ENCODE measurements around the gene FBXL19. TPM values are rescaled to one million over a fixed set of nuclear protein-coding genes. Genes with fewer than 3 reads are reported as not detected.

The FBXL19 gene
- total and polyA plus RNA-seq, 2 donors (not counting 1 experiment from before 2014, with no cell fraction given): 9.0 to 25.0 TPM

DNA sequence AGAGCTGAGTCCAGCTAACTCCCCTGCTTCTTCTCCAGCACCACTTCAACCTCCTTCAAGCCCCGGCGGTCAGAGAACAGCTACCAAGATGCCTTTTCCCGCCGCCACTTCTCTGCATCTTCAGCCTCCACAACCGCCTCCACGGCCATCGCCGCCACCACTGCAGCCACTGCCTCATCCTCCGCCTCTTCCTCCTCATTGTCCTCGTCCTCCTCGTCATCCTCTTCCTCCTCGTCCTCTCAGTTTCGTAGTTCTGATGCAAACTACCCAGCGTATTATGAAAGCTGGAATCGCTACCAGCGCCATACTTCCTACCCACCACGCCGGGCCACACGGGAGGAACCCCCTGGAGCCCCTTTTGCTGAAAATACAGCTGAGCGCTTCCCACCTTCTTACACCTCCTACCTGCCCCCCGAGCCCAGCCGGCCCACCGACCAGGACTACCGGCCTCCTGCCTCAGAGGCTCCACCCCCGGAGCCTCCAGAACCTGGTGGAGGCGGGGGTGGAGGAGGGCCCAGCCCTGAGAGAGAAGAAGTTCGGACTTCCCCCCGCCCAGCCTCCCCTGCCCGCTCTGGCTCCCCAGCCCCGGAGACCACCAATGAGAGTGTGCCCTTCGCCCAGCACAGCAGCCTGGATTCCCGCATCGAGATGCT, 41.3 kb downstream of the FBXL19 start:
- H3K4me1 Mint-ChIP-seq: peaks cover 9% of the 10 kb centered on the region
- no peaks in the 10 kb centered on the region for H3K4me1 ChIP-seq (ENCODE audit: control insufficient read depth in 2 of 2, insufficient read depth in 2 of 2, low read length in 2 of 2)
- H3K4me3 Mint-ChIP-seq: no peak overlapping the region
- H3K27me3 ChIP-seq (replicated peaks in 1 of 4; ENCODE audit: control extremely low read depth in 1 of 4, control insufficient read depth in 3 of 4, insufficient read depth in 4 of 4, low read length in 3 of 4): no peaks in the 10 kb centered on the region
- intact Hi-C loops (cut with micrococcal nuclease): no loop called here
- H4K20me1 ChIP-seq (ENCODE audit: control insufficient read depth, insufficient read depth, low read length, poor library complexity, severe bottlenecking): peaks cover 18% of the 10 kb centered on the region
- H3K9me3 ChIP-seq (ENCODE audit: control extremely low read depth in 1 of 3, control insufficient read depth in 2 of 3, insufficient read depth in 1 of 3, low read length in 2 of 3): no peaks in the 10 kb centered on the region
- TF ChIP-seq, protein P1, sequence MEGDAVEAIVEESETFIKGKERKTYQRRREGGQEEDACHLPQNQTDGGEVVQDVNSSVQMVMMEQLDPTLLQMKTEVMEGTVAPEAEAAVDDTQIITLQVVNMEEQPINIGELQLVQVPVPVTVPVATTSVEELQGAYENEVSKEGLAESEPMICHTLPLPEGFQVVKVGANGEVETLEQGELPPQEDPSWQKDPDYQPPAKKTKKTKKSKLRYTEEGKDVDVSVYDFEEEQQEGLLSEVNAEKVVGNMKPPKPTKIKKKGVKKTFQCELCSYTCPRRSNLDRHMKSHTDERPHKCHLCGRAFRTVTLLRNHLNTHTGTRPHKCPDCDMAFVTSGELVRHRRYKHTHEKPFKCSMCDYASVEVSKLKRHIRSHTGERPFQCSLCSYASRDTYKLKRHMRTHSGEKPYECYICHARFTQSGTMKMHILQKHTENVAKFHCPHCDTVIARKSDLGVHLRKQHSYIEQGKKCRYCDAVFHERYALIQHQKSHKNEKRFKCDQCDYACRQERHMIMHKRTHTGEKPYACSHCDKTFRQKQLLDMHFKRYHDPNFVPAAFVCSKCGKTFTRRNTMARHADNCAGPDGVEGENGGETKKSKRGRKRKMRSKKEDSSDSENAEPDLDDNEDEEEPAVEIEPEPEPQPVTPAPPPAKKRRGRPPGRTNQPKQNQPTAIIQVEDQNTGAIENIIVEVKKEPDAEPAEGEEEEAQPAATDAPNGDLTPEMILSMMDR (IDR thresholded peaks at IDR 0.05): no peak
- no peak for TF ChIP-seq EZH2 (IDR thresholded peaks at IDR 0.05; ENCODE audit: borderline replicate concordance, insufficient read depth, low read depth, low read length, poor library complexity, severe bottlenecking)
- ATAC-seq (ENCODE audit: low read depth) (no peak), DNase-seq (no peak)
- H3K4me3 ChIP-seq (ENCODE audit: control extremely low read depth in 1 of 5, extremely low read depth in 1 of 5, insufficient read depth in 1 of 5, low read depth in 2 of 5, low read length in 4 of 5): no peak overlapping the region
- no peaks in the 10 kb centered on the region for H3K9me3 Mint-ChIP-seq (ENCODE audit: insufficient read depth)
- no peak overlapping the region for H2AFZ ChIP-seq (ENCODE audit: insufficient read depth, low read depth, low read length, poor library complexity, severe bottlenecking)
- H3K4me2 ChIP-seq (replicated peaks; ENCODE audit: low read depth, low read length, poor library complexity, severe bottlenecking): no peak overlapping the region
- H3K27me3 Mint-ChIP-seq: no peaks in the 10 kb centered on the region
- no peak overlapping the region for H3K27ac ChIP-seq (ENCODE audit: low read length in 2 of 2)
- 93% methylated on average over 29 of the region's 33 CpGs for WGBS (ENCODE audit: insufficient coverage)
- ChIA-PET POLR2A (no interaction called here), CTCF (no interaction called here)
- peaks cover 9 to 78% of the 10 kb centered on the region in 2 experiments for H3K36me3 ChIP-seq (replicated peaks in 1 of 2; ENCODE audit: control extremely low read depth in 1 of 2, control insufficient read depth in 1 of 2, extremely low read depth in 1 of 2, insufficient read depth in 2 of 2, low read length in 1 of 2)
- no peak overlapping the region for H3K27ac Mint-ChIP-seq
- peaks cover 51% of the 10 kb centered on the region for H3K79me2 ChIP-seq (ENCODE audit: control insufficient read depth, insufficient read depth, low read length)
- H3K9ac ChIP-seq (ENCODE audit: low read length): no peak overlapping the region

- Histone ChIP-seq H3K27me3 (replicated peaks in 1 of 4; ENCODE audit: control extremely low read depth in 1 of 4, control insufficient read depth in 3 of 4, insufficient read depth in 4 of 4, low read length in 3 of 4) (no peaks in the 10 kb centered on the region), H2AFZ (ENCODE audit: insufficient read depth, low read depth, low read length, poor library complexity, severe bottlenecking) (no peak overlapping the region), H3K9ac (ENCODE audit: low read length) (no peak overlapping the region), H3K4me1 (ENCODE audit: control insufficient read depth in 2 of 2, insufficient read depth in 2 of 2, low read length in 2 of 2) (no peaks in the 10 kb centered on the region), H3K36me3 (replicated peaks in 1 of 2; ENCODE audit: control extremely low read depth in 1 of 2, control insufficient read depth in 1 of 2, extremely low read depth in 1 of 2, insufficient read depth in 2 of 2, low read length in 1 of 2) (peaks cover 9 to 75% of the 10 kb centered on the region in 2 experiments), H3K79me2 (ENCODE audit: control insufficient read depth, insufficient read depth, low read length) (peaks cover 43% of the 10 kb centered on the region), H3K4me2 (replicated peaks; ENCODE audit: low read depth, low read length, poor library complexity, severe bottlenecking) (no peak overlapping the region), H3K4me3 (ENCODE audit: control extremely low read depth in 1 of 5, extremely low read depth in 1 of 5, insufficient read depth in 1 of 5, low read depth in 2 of 5, low read length in 4 of 5) (no peak overlapping the region), H3K9me3 (ENCODE audit: control extremely low read depth in 1 of 3, control insufficient read depth in 2 of 3, insufficient read depth in 1 of 3, low read length in 2 of 3) (no peaks in the 10 kb centered on the region), H4K20me1 (ENCODE audit: control insufficient read depth, insufficient read depth, low read length, poor library complexity, severe bottlenecking) (peaks cover 18% of the 10 kb centered on the region), H3K27ac (ENCODE audit: low read length in 2 of 2) (no peak overlapping the region)
- CTCF ChIA-PET: no interaction called here
- intact Hi-C loops (cut with micrococcal nuclease): no loop called here
- Mint-ChIP-seq H3K4me1 (peaks cover 2% of the 10 kb centered on the region), H3K27me3 (no peaks in the 10 kb centered on the region), H3K9me3 (ENCODE audit: insufficient read depth) (no peaks in the 10 kb centered on the region), H3K4me3 (no peak overlapping the region), H3K27ac (no peak overlapping the region)
- no peak for ATAC-seq (ENCODE audit: low read depth)
- TF ChIP-seq EZH2 (IDR thresholded peaks at IDR 0.05; ENCODE audit: borderline replicate concordance, insufficient read depth, low read depth, low read length, poor library complexity, severe bottlenecking): no peak
- TF ChIP-seq, protein P1 (IDR thresholded peaks at IDR 0.05): no peak
- 100% methylated on average over 5 of the region's 15 CpGs for whole genome bisulfite sequencing (ENCODE audit: insufficient coverage)
- no peak for DNase-seq
- POLR2A ChIA-PET: interaction anchor here (0.7 kb wide), 1 partner anchor 220 kb away, joined by 8 read pairs; no protein-coding TSS in a partner anchor
Measured at GRCh38 chr16:30965436-30965835, 42.1 kb downstream of the FBXL19 start.

Data from B cell (primary cell).